ENCODE data around the gene LIFR.
"Not testable (repeated sequence)": the region's sequence is repeated elsewhere in the genome, so short reads cannot be mapped to it uniquely, and the experiment has no call there.

Gene LIFR, protein sequence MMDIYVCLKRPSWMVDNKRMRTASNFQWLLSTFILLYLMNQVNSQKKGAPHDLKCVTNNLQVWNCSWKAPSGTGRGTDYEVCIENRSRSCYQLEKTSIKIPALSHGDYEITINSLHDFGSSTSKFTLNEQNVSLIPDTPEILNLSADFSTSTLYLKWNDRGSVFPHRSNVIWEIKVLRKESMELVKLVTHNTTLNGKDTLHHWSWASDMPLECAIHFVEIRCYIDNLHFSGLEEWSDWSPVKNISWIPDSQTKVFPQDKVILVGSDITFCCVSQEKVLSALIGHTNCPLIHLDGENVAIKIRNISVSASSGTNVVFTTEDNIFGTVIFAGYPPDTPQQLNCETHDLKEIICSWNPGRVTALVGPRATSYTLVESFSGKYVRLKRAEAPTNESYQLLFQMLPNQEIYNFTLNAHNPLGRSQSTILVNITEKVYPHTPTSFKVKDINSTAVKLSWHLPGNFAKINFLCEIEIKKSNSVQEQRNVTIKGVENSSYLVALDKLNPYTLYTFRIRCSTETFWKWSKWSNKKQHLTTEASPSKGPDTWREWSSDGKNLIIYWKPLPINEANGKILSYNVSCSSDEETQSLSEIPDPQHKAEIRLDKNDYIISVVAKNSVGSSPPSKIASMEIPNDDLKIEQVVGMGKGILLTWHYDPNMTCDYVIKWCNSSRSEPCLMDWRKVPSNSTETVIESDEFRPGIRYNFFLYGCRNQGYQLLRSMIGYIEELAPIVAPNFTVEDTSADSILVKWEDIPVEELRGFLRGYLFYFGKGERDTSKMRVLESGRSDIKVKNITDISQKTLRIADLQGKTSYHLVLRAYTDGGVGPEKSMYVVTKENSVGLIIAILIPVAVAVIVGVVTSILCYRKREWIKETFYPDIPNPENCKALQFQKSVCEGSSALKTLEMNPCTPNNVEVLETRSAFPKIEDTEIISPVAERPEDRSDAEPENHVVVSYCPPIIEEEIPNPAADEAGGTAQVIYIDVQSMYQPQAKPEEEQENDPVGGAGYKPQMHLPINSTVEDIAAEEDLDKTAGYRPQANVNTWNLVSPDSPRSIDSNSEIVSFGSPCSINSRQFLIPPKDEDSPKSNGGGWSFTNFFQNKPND

DNA sequence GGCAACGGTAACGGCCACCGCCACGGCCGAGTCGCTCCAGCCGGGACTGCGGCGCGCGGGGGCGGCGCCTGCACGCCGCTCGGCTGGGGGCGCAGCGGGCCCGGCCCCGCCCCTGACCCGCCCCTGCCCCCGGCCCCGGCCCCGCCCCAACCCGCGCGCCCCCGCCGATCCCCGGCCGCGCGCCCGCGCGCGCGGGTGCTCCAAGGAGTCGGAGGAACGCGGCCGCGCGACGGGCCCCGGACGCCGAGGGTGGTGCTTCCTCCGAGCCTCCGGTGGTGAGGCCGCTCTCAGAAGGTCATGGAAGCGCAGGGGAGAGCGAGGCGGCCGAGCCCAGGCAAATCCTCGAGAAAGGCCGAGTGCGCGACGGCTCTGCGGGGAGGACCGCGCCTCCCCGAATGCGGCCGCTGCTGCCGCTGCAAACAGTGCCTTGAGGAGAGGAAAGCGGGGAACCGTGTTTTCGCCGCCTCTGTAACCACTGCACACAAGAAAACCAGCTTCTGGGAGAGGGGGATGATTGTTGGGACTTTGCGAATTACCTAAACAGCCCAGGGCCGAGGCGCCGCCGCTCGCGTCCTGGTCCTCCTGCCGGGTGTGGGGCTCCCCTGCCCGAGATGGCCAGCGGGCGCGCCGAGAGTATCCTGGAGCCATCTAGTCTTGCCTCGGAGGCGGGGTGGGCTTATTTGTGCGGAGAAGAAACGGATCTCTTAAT, at the start of gene LIFR:
Gene LIFR (minus strand): TSS at position 48 of the 709 bp plus-strand sequence. CDS start 25,999 bp downstream, outside the sequence.
- FAIRE-seq, result peak; percentile 68
- peak; percentile 83 for DNase-seq (ENCODE audit: insufficient read length, low spot score)

DNA sequence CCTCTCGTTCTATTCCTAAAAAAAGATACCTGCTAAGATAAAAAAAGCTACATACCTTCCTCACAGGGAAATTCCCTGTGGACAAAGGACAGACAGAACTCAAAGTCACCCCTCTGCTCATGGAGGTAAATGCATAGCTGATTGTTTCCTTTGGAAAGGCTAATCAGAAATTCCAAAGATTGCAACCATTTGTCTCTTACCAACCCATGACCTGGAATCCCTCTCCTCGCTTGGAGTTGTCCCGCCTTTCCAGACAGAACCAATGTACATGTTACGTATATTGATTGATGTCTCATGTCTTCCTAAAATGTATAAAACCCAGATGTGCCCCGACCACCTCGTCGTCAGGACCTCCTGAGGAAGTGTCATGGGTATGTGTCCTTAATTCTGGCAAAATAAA, 49.2 kb upstream of the LIFR start:
- no peak for FAIRE-seq
- no peak for DNase-seq (ENCODE audit: insufficient read length, low spot score)

DNA sequence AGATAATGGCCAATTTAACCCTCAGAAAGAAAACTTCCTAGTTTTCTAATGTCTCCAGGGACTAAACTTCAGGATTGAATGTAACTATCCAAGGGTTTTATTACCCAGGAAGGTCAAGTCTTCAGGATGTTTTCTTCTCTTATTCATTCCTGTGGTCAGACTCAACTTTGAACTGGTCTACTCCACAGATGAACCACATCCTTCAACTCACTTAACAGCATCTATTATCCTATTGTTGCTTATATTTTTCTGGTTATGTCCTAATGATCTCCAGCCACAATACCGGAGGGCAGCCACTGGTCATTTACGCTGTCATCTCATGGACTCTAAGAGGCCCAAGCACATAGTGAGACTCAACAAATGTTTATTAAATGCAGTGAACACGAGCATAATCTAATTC, 47.2 kb upstream of the LIFR start:
- FAIRE-seq (no peak), DNase-seq (ENCODE audit: insufficient read length, low spot score) (peak; percentile 44)

DNA sequence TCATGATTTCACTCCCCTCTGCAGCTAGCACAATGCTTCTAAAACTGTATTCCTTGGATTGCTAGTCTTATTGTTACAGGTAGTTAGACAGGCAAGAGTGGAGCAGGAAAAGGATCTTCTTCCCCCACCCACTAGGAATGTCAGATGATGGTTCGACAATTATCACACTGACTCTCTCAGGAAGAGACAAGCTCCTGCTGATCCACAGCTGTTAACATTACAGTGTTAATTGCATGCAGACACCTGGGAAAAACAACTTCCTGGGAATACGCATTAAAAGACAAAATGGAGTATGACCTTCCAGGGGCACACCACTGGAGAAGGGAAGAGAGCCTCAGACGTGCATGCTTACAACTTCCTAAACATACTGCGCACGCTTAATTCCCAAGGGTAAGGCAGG, 46.2 kb upstream of the LIFR start:
- no peak for DNase-seq (ENCODE audit: insufficient read length, low spot score)

DNA sequence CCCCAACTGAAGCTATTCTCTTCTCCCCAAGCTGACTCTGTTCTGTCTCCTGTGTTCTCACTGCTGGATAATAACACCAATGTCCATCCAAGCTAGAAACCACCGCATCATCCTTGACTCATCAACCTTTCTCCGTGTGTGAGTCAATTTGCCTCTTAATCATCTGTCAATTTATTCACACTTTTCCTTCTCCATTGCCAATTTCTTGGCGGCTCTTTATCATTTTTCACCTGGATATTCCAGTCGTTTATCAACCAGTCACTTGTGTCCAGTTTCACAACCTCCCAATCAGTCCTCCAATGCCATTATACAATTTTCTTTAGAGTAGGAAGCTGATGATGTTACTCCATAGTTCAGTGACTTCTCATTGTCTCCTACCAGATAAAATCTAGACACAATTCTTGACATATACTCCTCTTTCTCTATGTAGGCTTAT, 45.4 kb upstream of the LIFR start:
- no peak for FAIRE-seq
- no peak for DNase-seq (ENCODE audit: insufficient read length, low spot score)

More for the DNA sequence above, 46.2 kb upstream of the LIFR start:
- FAIRE-seq, result no peak

DNA sequence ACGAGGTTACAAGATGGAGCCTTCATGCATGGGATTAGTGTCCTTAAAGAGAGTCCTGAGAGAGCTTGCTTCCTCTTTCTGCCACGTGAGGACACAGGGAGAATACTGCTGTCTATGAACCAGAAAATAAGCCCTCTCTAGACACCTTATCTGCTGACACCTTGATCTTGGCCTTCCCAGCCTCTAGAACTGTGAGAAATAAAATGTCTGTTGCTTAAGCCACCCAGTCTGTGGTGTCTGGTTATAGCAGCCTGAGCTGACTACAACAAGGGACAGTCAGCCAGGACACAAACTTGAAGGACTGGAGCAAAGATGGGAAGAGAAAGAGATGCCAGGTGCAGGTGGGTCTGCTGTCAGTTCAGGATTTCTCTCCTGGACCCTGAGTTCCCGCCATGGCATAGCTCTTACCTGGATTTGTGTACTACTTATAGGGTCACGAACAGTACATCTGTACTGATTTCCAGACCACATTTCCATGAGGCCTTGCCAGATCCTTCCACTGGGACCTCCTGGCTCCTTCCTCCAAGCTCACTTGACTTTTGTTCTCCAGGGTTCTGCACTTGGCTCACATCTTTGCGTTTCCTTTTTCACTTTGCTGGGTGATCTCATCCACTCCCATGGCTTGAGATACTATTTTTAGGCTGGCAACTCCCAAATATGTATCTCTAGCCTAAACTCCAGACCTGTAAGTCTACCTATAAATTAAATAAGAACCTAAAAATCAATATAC, 44.9 kb upstream of the LIFR start:
- DNase-seq (ENCODE audit: insufficient read length, low spot score), result no peak
- peak; percentile 31 for FAIRE-seq

DNA sequence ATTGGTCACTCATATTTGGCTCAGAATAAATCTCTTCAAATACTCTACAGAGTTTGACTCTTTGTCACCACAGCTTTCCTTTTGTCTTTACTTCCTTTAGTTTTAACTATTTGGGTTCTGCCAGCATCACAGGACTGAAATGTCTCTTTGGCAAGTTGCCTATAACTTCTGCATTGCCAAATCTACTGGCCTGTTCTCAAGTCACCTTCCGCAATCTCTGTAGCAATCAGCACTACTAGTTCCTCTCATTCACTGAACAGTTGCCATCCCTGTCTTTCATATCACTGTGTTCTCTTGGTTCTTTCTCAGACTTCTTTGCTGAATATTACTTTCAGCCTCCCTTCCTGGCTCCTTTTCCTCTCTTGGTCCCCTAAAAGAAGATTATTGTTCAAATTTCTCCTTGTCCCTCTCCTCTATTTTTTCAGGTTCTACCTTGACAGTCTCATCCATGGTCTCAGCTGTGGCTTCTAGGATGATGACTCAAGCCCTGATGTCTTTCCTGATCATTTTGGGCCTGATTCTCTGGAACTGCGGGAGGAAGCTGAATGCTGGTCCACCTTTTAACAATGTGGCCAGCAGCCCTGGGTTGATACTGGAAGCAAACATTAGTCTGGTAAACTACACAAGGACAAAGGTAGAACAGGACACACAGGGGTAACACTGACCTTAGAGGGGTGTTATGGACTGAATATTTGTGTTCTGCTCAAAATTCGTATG, 44.0 kb upstream of the LIFR start:
- DNase-seq (ENCODE audit: insufficient read length, low spot score) (no peak), FAIRE-seq (no peak)

DNA sequence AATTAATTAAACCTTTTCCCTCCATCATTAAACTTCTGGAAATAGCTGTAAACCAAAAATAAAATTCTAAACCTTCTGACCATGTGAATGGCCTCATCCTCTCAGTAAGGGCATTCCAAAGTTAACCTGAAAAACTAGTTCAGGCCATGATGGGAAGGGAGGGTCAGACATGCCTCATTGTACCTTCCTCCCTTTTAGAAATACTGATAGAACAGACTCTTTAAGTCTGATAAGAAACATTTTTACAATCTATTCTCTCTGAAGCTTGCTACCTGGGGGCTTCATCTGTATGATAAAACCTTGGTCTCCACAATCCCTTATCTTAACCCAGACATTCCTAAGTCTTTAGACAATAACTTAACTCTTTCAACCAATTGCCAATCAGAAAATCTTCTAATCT, 43.3 kb upstream of the LIFR start:
- not testable (repeated sequence) for FAIRE-seq; DNase-seq (ENCODE audit: insufficient read length, low spot score)

DNA sequence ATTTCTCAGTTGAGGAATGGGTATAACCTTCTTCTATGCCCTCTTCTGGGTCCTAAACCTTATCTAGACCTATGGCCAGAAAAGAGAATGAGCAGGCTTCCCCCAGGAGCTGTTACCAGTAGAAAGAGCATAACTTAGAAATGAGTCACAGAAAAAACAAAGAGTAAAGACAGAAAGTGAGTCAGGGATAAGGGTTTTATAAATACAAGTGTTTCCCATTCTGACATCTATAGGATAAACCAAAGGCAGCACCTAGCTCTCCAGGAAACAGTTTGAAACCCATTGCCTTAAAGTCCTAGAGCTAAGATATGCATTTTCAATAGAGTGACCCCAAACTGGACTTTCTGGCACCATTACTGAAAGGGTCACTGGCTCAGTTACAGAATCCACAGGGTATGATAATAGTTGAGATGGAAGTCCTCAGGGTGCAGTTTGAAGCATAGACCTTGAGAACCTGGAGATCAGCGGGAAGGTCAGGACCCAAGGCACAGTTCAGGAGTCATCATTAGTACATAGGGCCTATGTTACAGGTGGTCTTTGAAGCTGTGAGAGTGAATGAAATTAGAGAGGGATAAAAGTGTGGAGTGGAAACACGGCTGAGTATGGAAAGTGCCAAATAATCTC, 42.7 kb upstream of the LIFR start:
- DNase-seq (ENCODE audit: insufficient read length, low spot score) (peak; percentile 89), FAIRE-seq (peak; percentile 9)

DNA sequence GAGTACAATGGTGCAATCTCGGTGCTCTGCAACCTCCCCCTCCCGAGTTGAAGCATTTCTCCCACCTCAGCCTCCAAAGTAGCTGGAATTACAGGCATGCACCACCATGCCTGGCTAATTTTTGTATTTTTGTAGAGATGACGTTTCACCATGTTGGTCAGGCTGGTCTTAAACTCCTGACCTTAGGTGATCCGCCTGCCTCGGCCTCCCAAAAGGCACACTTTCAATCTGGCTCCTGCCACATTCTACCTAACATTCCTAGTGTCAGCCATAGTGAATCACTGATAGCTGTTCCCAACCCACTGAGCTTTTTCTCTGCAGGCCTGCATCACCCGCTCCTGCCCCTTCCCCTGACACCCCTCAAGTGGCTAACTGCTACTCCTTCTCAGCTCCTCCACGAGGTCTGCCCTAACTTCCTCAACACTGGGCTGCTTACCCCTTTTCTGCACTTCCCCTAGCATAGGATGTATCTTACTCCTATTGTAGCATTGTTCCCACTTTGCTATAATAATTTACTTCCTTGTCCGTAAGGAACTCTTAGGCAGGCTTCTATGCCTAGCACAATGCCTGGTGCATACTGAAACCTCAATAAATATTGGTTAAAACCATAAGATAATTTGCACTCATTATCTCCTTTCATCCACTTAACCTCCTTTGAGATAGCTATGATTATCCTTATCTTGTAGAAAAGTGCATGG, 42.0 kb upstream of the LIFR start:
- DNase-seq (ENCODE audit: insufficient read length, low spot score) (no peak), FAIRE-seq (no peak)

DNA sequence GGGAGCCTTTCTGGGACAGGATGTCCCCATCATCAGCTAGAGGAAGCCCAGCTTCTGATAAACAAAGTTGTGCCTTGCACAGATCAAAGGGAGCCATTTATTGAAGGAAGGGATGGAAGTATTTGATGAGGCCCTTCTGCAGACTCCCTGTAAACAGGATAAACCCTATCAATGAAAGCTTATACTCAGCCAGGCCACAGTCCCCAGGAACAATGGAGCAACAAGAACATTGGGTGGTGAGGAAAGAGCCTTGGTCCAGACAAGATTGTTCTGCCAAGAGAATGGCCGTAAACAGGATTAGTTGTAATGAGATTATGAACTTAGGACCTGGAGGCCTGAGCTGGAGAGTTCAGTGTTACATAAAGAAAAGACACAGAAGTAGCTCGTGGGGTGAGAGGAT, 40.5 kb upstream of the LIFR start:
- no peak for FAIRE-seq
- DNase-seq (ENCODE audit: insufficient read length, low spot score), result no peak

DNA sequence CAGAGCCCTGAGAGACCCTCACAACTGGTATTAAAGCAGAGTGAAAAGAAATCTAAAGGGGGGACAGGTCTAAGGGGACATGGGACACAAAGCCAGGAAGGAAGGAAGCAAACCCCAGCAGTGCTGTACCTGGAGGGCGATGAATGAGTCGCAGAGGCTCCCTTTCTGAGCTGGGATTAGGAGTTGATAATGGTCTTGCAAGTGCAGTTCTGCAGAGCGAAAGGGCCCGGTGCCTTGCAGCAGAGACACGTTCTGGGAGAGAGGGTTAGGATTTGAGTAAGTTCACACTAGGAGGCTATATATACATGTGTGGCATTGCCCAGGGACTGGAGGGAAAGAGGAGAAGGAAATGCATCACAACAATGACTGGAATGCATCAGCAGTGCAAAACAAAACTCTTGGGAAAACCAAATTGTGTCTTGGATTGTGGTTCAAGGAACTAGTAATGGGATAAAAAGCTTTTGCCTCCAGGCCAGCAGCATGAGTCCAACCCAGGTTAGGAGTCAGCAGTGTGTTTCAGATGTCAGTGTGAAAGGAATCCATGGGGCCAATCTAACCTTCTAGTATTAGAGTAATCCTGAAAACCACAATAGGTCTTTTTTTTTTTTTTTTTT, 38.8 kb upstream of the LIFR start:
- FAIRE-seq, result peak; percentile 48
- DNase-seq (ENCODE audit: insufficient read length, low spot score), result peak; percentile 60

DNA sequence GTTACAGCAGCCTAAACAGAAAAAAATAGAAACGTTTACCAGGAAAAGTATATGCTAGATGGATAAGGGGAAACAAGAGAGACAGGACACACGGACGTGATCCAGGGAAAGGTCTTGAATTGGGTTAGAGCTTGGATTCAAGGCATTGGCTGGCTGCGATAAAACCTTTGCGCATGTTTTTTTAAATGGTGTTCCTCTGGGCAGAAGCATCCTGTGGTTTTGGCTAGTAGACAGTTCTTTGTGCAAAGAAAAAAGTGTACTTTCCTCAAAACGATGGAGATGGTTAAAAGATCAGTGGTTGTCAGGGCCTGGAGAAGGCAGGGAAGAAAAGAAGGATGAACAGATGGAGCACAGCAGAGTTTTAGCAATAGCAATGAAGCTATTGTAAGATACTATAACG, 37.5 kb upstream of the LIFR start:
- FAIRE-seq (no peak), DNase-seq (ENCODE audit: insufficient read length, low spot score) (no peak)

DNA sequence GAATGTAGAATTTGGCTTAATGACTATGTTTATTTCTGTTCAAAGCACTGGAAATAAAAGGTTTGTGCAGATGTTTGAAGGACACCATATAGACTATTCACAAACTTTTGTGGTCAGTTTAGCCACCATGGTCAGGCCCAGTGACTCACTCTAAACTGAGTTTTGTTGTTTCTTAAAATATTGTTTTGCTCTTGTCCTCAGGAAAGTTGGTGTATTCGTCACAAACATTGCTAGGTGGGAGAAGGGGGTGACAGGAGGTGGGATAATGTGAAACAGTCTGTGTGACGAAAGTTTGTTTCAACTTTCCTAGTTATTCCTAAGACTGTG, 35.0 kb upstream of the LIFR start:
- FAIRE-seq (no peak), DNase-seq (ENCODE audit: insufficient read length, low spot score) (no peak)

DNA sequence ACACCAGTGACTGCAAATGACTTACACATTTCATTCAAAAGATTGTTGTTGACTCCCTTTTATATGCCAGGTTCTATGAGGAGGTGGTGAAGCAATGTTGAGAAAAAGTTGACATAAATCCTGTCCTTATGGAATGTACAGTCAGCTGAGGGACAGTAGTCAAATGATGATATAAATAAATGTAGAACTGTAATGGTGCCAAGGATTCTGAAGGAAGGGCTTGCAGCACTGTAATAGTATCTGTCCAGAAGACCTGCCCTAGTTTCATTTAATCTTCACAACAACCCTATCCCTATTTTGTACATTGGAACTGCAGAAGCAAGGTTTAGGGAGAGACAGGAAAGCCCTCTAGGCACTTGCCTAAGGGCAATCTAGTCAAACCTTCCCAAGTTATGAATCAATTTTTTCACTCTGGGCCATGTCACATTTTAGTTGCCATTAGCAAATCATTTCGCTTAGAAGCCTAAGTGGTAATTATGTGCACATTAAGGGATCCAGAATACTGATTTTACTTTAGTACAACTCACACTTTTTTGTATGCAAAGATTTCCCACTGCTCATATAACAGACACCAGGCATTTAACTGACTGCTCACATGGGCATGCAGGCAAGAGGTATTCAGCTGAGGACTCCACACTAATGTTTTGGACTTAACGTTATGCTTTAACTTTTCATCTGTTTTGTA, 34.5 kb upstream of the LIFR start:
- peak; percentile 16 for FAIRE-seq
- DNase-seq (ENCODE audit: insufficient read length, low spot score), result no peak

DNA sequence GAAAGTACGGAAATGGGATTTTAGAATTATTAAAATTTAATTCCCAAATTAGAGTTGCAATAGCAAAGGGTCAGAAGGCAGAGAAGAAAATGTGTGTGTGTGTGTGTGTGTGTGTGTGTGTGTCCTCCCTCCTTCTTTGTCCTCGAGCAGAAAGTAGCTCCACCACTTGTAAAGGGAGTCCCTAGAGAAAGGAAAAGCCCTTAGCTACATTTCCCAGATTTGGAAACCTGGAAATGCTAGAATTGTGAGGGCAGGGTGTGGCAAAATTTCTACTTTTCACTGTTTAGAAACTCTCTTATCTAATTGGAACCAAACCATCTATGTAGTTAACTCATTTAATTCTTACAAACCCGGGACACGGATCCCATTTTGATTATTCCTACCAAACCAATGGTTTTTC, 33.2 kb upstream of the LIFR start:
- FAIRE-seq (no peak), DNase-seq (ENCODE audit: insufficient read length, low spot score) (no peak)

DNA sequence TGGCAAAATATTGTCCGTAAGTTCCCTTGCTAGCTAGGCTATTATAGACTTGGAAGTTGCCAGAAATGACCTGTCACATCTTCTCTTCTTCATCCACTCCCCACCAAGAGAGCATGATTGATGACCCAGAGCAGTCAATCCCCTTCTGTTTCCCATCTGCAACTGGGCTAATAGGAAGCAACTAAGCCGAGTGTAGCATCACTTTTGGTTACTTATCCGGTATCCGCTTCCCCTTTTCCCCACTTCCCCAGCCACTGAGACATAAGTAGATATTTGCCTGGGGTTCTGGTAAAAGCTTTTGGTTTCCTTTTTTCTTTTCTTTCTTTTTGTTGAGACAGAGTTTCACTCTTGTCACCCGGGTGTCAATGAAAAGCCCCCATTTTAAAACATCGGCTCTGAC, 29.4 kb upstream of the LIFR start:
- DNase-seq (ENCODE audit: insufficient read length, low spot score), result no peak
- FAIRE-seq, result peak; percentile 20
